Erythroblast (primary cell): ENCODE results near the gene OSM.

Source experiments
- GATA1 ChIP-seq: IDR thresholded peaks from 2 replicates; pipeline ENCODE4 v1.6.1; 2011; ENCODE audit warnings: low read depth, mild to moderate bottlenecking, control low read depth, low read length, moderate library complexity
- POLR2A ChIP-seq: IDR thresholded peaks from 2 replicates; pipeline ENCODE4 v1.6.1; 2011; ENCODE audit warnings: mild to moderate bottlenecking, low read length

GRCh38 chr22:30277547-30278344 is 11.1 kb upstream of the OSM start:
- no peak for TF ChIP-seq POLR2A
- TF ChIP-seq GATA1: no peak
